NCI-H1105 treated with DMSO at 0.1 percent for 48 hours (cell line): Measurements from ENCODE around the gene PPP1R14C.

Experiments used
- DNase-seq: peaks from one replicate; lab custom pipeline; 2025; lab: John Stamatoyannopoulos, UW

PPP1R14C gene

GRCh38 chr6:150138638-150139037, 4.2 kb upstream of the PPP1R14C start:
- no peak for DNase-seq

GRCh38 chr6:150139533-150139932, 3.3 kb upstream of the PPP1R14C start:
- no peak for DNase-seq

- DNase-seq: no peak
Measured at GRCh38 chr6:150140236-150140969, 2.4 kb upstream of the PPP1R14C start.

GRCh38 chr6:150142097-150142669, 661 bp upstream of the PPP1R14C start:
- DNase-seq: no peak

- DNase-seq: no peak
Measured at GRCh38 chr6:150143516-150144293, 861 bp downstream of the PPP1R14C start.

- DNase-seq: no peak
Measured at GRCh38 chr6:150144294-150144868, 1.5 kb downstream of the PPP1R14C start.

- DNase-seq: no peak
Measured at GRCh38 chr6:150145427-150145826, 2.6 kb downstream of the PPP1R14C start.

- no peak for DNase-seq
Measured at GRCh38 chr6:150145830-150146229, 3.0 kb downstream of the PPP1R14C start.

- DNase-seq: no peak
Measured at GRCh38 chr6:150146436-150146835, 3.6 kb downstream of the PPP1R14C start.

GRCh38 chr6:150149146-150149545, 6.3 kb downstream of the PPP1R14C start:
- DNase-seq: no peak

GRCh38 chr6:150150458-150150820, 7.6 kb downstream of the PPP1R14C start:
- DNase-seq: no peak

GRCh38 chr6:150150821-150151646, 8.2 kb downstream of the PPP1R14C start:
- no peak for DNase-seq

- no peak for DNase-seq
Measured at GRCh38 chr6:150152891-150153876, 10.3 kb downstream of the PPP1R14C start.

- DNase-seq: no peak
Measured at GRCh38 chr6:150153905-150154492, 11.2 kb downstream of the PPP1R14C start.

- DNase-seq: no peak
Measured at GRCh38 chr6:150156460-150156859, 13.6 kb downstream of the PPP1R14C start.

GRCh38 chr6:150157081-150157480, 14.2 kb downstream of the PPP1R14C start:
- no peak for DNase-seq

- DNase-seq: no peak
Measured at GRCh38 chr6:150159757-150160156, 16.9 kb downstream of the PPP1R14C start.

GRCh38 chr6:150163970-150164369, 21.1 kb downstream of the PPP1R14C start:
- DNase-seq: no peak

GRCh38 chr6:150165020-150165702, 22.3 kb downstream of the PPP1R14C start:
- peak; percentile 44 for DNase-seq

GRCh38 chr6:150167479-150167873, 24.6 kb downstream of the PPP1R14C start:
- no peak for DNase-seq
